Astrocyte (in vitro differentiated cells and primary cell): ENCODE measurements around the gene TES.

Source experiments
- EZH2 ChIP-seq: IDR thresholded peaks from 2 replicates; pipeline ENCODE4 v1.6.1; 2012; ENCODE audit warnings: mild to moderate bottlenecking, low read length, inconsistent platforms; ENCODE audit not compliant: insufficient read depth
- TF ChIP-seq, protein P1 (sequence below): IDR thresholded peaks from 2 replicates; pipeline ENCODE4 v1.5.1; 2011; ENCODE audit warnings: low read depth, mild to moderate bottlenecking, inconsistent platforms, low read length, moderate library complexity; ENCODE audit not compliant: insufficient read depth

DNA sequence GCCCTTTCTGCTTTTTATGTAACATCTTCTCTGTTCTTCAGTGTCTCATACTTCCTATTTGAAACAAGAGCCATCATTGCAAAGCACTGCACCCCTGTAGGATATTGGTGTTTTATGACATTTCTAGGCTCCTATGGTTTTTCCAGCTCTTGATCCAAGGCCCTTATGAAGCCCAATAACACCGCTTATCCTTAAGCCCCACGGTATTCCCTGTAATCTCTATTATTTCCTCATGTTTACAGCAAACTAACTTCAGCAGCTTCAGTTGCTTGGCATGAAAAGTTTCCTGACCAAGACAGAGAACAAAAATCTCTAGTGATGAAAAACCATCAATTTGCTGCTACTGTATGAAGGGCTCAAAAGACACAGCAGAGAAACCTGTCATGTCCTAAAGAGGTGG, 34.1 kb upstream of the TES start:
- TF ChIP-seq, protein P1, sequence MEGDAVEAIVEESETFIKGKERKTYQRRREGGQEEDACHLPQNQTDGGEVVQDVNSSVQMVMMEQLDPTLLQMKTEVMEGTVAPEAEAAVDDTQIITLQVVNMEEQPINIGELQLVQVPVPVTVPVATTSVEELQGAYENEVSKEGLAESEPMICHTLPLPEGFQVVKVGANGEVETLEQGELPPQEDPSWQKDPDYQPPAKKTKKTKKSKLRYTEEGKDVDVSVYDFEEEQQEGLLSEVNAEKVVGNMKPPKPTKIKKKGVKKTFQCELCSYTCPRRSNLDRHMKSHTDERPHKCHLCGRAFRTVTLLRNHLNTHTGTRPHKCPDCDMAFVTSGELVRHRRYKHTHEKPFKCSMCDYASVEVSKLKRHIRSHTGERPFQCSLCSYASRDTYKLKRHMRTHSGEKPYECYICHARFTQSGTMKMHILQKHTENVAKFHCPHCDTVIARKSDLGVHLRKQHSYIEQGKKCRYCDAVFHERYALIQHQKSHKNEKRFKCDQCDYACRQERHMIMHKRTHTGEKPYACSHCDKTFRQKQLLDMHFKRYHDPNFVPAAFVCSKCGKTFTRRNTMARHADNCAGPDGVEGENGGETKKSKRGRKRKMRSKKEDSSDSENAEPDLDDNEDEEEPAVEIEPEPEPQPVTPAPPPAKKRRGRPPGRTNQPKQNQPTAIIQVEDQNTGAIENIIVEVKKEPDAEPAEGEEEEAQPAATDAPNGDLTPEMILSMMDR = no peak
- no peak for TF ChIP-seq EZH2
